ENCODE measurements around the gene TUFM.
A peak's percentile ranks its signal among the peaks of the same experiment; 100 is the strongest.
"Not testable (repeated sequence)": the region's sequence is repeated elsewhere in the genome, so short reads cannot be mapped to it uniquely, and the experiment has no call there.

Gene TUFM

DNA sequence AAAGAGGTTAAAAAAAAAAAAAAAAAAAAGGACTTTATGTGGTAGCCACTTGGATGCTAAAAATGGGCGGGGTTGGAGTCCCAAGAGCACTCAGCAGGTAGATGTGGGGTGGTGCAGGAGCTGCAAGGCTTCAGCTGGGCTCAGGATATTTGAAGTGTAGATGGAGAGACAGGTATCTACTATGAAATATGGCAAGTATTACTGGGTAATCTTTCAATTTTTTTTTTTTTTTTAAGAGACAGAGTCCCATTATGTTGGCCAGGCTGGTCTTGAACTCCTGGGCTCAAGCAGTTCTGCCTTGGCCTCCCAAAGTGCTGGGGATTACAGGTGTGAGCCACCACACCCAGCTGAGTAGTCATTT, 7.6 kb downstream of the TUFM start:
- DNase-seq (ENCODE audit: low spot score) = no peak

DNA sequence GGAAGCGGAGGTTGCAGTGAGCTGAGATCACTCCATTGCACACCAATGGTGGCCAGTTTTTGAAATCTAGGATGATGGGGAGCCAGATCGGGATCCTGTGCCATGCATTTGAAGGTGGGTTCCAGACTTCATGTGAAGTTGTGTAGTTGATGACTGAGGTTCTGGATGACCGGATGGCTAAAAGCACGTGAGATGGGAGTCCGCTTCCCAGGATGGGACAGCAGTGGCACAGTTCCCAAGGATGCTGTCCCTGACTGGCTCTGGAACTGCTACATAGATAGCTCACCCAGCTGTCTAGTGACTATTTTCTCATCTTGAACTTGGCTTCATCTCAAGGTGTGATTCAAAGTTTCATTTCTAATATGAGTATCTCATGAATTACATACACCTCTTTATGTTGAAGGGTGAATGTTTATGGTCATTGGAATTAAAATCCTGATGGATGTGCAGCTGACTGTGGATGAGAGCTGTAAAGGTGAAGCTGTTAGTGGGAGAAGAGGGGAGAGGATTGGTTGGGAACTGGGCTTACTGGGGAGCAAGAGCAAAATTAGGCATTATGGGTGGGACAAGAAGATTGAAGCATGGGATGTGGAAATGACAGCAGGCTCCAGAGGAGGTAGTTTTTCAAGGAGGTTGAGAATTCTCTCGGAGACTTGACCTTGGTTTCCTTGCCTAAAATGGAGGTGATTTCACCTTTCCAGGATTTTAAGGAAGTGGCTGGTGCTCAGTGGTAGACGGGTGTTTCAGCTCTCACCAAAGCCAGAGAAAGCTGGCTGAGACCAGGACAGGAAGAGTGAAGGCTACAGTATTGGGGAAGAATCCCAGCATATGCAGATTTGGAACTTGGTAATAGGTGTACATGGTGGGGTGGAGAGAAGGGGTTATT, 8.2 kb downstream of the TUFM start:
- DNase-seq (ENCODE audit: low spot score) = no peak

DNA sequence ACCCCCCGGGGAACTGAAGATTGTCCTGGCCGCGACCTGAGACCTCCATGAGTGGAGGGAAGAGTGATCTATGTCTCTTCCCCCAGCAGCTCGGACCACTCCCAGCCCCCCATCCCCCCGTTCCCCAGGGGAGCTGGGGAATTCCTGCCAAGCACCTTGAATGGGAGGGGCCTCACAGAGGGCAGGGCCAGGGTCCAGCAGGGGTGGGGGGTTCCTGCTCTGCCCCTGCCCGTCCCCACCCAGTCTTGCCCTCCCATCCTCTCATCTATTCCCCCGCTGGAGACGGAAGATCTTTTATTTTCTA, 9.4 kb downstream of the TUFM start:
- DNase-seq (ENCODE audit: low spot score) = no peak

DNA sequence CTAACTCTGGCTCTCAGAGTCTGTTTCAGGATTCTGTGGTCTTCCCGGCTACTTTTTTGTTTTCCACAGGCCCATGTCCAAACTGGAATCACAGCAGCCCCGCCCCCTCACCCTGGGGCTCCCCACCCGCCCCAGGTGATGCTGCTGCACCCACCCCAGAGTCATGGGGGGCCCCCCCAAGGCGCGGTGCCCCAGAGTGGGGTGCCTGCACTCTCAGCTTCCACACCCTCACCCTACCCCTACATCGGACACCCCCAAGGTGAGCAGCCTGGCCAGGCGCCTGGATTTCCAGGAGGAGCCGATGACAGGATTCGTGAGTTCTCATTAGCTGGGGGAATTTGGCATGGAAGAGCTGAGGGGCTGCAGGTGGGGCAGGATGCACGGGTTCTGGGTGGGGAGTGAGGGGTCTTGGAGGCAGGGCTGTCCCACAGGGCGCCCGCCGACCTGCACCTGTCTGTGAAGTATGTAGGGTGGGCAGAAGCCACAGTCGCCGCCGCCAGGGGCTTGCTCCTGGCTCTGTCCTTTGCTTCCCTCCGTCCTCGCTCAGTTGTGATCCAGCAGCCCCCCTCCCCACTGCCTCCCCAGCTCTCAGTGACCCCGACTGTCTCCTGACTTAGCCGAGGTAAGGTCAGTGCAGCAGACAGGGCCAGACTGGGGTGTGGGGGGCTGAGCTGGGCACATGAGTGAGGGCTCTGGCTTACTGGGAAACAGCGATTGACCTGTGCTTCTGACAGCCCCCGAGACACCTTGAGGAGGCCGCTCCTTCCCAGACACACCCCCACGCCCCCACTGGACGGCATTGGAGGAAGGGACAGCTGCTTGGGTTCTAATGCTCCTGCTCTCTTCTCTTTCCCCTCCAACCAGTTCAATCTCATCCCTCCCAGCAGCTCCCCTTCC, 10.0 kb downstream of the TUFM start:
- DNase-seq (ENCODE audit: low spot score) = no peak

DNA sequence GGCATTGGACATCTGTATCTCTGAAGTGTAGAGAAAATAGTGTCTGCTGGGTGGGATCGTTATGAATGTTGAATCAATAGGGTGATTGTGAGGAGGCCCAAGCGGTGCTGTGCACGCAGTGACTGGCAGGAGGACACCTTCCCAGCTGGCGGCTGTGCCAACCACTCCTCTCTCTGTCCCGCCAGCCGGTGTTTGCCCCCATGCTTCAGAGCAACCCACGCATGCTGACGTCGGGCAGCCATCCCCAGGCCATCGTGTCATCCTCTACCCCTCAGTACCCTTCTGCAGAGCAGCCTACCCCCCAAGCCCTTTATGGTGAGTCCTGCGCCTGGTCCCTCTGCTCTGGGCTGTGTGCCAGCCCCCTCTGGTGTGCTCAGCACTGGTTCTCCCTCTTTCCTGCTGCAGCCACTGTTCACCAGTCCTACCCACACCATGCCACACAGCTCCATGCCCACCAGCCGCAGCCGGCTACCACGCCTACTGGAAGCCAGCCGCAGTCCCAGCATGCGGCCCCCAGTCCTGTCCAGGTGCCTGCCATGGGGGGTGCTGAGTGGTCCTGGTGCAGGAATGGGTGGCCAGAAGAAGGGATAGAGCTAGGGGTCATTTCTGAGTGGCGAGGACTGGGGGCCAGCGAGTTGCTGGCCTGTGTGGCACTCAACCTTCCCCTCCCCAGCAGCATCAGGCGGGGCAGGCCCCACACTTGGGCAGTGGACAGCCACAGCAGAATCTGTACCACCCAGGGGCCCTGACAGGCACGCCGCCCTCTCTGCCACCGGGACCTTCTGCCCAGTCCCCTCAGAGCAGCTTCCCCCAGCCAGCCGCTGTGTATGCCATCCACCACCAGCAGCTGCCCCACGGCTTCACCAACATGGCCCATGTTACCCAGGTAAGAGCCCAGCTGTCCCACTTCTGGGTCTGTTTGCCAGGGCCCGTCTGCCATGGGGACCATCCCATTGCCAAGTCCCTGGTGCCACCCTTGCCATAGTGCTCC, 11.0 kb downstream of the TUFM start:
- DNase-seq (ENCODE audit: low spot score) = no peak

DNA sequence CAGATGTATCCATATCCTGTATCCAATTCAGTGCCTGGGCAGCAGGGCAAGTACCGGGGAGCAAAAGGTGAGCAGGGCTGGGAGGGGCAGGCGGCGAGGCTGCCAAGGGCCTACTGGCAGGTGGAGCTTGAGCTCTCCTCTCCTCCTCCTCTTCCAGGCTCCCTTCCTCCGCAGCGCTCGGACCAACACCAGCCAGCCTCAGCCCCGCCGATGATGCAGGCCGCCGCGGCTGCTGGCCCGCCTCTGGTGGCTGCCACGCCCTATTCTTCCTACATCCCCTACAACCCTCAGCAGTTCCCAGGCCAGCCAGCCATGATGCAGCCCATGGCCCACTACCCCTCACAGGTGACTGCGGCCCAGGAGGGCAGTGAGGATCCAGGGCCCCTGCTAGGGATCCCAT, 11.8 kb downstream of the TUFM start:
- DNase-seq (ENCODE audit: low spot score) = no peak

DNA sequence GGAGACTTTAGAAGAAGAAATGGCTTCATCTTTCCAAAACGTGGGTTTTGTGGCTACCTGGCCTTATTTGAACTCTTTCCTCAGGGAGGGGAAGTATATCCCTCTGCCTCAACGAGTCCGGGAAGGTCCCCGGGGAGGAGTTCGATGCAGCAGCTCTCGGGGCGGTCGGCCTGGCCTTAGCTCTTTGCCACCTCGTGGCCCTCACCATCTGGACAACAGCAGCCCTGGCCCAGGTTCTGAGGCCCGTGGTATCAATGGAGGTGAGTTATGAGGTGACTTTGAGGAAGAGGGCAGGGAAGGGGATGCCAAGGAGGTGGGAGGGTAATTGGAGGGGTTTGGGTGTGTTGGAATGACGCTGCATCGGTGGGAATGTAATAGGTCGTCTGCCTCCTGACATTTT, 15.6 kb downstream of the TUFM start:
- no peak for DNase-seq (ENCODE audit: low spot score)

DNA sequence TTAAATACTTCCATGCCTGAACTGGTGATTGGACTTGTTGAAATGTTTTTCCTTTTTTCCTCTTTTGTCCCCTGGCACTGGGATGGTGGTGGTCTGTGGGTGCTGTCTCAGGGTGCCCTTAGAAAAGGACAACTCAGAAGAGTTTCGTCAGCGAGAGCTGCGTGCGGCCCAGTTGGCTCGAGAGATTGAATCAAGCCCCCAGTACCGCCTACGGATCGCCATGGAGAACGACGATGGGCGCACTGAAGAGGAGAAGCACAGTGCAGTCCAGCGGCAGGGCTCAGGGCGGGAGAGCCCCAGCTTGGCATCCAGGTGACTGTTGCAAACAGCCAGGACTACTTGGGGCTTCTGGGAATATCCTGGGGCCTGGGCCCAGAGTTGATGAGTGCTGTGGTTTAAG, 16.4 kb downstream of the TUFM start:
- no peak for DNase-seq (ENCODE audit: low spot score)

DNA sequence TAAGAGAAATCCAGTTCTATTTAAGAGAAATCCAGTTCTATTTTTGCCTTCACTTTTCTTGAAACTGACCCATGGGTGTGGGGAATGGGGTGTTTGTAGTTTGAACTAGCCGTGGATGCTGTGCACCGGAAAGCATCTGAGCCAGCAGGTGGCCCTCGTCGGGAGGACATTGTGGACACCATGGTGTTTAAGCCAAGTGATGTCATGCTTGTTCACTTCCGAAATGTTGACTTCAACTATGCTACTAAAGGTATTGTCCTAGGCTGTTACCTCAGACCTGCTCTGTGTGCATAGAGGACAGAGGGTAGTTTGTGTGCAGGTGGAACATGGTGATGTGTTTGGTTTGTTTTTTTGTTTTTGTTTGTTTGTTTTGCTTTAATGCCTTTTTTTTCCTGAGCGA, 20.0 kb downstream of the TUFM start:
- DNase-seq (ENCODE audit: low spot score) = no peak

DNA sequence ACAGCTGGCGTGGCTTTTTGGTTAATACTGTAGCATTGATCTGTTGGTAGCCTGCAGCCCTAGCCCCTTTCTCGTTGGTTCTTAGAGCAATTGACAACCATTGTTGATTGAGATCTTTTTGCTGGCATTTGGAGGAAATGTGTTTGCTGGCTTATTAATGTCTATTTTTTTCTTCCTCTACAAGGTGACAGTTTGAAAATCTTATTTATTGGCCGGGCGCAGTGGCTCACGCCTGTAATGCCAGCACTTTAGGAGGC, 21.5 kb downstream of the TUFM start:
- DNase-seq (ENCODE audit: low spot score) = no peak

DNA sequence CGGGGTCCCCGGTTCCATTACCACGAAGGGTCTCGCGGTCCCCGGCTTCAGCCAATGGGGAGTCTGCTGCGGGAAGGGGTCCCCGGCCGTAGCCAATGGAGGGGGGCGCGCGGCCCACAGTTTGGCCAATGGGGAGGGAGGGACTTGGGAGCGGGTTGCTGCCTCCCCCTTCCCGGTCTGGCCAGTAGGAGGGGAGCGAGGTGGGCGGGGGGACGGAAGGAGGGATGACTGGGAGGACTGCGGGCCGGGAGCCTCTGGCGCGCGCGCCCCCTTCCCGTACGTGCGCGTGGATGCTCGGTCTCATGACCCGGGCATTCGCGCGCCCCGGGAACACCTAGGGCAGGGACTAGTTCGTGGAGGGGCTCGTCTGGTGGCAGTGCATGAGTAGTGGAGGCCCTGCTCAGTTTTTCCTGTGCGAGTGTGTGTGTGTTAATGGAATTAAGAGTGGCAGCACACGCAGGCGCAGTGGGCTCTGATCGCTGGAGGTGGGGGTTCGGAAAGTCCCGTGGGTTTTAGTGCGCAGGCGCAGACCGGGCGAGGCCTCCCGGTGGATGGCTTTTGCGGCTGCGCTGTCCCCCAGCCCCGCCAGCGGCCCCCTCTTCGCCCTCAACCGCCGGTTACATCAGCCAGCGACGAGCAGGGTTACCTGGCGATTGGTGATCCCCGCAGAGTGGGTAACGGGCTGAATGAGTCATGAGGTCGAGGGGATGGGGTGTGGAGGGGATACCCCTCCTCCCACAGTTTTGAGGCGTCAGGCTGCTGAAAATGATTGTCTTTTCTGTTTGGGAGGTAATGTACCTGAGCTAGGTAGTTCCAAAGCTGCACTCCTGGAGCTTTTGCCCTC, 22.1 kb downstream of the TUFM start:
- peak; percentile 98 for DNase-seq (ENCODE audit: low spot score)

DNA sequence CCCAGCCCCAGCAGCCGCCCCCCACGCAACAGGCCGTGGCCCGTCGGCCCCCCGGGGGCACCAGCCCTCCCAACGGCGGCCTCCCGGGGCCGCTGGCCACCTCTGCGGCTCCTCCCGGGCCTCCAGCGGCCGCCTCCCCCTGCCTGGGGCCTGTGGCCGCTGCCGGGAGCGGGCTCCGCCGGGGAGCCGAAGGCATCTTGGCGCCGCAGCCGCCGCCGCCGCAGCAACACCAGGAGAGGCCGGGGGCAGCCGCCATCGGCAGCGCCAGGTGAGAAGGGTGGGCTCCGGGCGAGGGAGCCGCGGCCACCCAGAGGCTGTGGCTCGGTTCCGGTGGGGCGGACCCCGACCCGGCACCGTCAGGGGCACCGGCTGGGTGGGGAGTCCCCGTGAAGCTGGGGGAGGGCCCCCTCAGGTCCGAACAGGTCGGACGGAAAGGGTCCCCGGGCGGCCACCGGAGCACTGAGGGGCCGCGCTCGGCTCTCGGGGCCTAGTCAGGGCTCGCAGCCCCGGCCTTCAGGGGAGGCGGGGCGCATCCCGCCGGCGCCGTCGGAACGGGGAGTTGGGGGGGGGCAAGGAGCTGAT, 22.8 kb downstream of the TUFM start:
- DNase-seq (ENCODE audit: low spot score) = no peak

DNA sequence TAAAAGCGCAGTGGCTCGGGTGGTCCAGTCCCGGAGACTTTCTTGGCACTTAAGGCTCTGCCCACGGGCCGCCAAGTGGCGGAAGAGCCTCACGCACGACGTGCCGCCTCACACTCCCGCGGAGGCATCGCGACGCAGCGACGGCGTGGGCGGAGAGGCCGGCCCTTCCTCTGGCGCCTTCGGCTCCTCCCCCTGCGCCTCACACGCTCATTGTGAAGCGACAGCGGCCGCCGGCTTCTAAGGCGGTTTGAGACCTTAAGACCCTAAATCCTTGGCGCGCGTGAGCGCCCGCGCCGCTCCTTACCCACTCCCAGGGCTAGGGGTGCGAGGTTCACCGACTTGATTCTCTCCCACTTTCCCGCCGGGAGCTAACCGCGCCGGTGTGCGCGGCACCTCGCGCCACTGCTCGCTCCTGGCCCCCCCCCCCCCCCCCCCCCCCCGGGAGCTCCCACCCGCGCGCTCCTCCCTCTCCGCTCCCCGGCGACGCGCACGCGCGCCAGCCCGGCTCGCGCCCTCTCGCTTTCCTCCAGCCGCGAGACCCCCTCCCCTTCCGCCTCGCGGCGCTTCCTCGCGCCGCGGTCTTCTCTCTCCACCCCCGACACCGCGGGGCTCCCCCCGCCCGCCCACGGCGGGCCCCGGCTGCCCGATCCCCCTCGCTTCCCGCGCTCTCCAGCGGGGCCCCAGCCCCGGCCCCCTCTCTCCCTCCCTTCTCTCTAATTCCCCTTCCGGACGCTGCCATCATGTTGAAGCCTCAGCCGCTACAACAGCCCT, 23.4 kb downstream of the TUFM start, which contains the start of gene ATXN2L:
Gene ATXN2L (plus strand): TSS at position 480 of the 771 bp plus-strand sequence. CDS start 261 bp downstream, at position 741.
- DNase-seq (ENCODE audit: low spot score) = peak; percentile 93

DNA sequence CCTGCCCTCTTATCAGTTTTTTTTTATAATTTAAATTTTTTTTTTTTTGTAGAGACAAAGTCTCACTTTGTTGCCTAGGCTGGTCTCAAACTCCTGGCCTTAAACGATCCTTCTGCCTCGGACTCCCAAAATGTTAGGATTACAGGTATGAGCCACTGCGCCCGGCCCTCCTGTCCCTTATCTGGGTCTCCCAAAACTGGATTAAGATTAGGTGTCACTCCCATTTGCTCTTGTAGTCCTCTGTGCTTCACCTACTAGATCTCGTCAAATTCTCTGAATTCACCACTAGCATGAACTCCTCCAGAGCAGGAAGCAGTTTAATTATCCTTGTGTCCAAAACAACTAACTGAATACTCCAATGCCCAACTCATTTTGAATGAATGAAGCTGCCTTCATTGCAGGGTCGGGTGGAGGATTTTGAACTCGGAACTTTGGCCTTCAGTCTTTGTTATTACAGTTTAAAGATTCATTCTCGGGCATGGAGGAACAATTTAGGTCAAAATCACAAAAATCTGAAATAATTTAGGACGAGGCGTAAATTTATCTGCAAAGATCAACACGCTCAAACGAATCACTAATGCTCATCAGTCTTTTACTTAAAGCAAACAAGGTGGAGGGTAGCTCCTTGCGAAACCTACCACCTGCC, 24.2 kb downstream of the TUFM start:
- DNase-seq (ENCODE audit: low spot score) = no peak

DNA sequence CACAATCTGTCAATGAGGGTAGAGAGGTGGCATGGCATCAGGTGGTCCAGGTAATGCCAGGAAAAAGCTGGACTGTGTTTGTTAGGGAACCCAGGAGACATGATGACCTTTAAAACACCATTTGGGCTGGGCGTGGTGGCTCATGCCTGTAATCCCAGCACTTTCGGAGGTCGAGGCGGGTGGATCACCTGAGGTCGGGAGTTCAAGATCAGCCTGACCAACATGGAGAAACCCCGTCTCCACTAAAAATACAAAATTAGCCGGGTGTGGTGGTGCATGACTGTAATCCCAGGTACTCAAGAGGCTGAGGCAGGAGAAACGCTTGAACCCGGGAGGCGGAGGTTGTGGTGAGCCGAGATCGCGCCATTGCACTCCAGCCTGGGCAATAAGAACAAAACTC, 25.6 kb downstream of the TUFM start:
- DNase-seq (ENCODE audit: low spot score) = not testable (repeated sequence)

DNA sequence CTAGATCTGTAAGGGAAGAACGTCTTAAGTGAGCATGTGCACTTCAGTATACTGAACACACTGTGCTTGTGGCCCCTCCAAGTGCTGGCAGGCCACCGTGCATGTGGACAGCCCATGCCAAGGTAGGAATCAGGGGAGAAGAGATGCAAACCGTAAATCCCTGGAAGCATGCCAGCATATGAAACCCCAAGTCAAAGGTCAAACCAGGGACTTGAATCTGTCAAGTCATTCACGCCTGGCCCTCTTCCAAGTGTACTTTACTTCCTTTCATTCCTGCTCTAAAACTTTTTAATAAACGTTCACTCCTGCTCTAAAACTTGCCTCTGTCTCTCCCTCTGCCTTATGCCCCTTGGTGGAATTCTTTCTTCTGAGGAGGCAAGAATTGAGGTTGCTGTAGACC, 26.1 kb downstream of the TUFM start:
- DNase-seq (ENCODE audit: low spot score) = no peak

DNA sequence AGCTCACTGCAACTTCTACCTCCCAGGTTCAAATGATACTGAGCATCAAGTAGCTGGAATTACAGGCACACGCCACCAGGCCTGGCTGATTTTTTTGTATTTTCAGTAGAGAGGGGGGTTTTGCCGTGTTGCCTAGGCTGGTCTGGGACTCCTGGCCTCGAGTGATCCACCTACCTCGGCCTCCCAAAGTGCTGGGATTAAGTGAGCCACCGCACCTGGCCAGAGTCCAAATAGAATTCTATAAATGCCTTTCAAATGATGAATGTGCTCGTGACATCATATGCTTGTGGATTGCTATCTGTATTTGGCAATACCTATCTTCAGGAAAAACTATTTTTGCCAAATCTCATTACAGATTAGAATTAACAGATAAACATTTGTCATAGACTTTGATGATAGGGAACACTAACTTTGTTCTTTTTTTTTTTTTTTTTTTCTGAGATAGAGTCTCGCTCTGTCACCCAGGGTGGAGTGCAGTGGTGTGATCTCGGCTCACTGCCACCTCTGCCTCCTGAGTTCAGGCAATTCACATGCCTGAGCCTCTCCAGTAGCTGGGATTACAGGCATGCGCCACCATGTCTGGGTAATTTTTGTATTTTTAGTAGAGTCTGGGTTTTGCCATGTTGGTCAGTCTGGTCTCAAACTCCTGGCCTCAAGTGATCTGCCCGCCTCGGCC, 38.6 kb downstream of the TUFM start:
- DNase-seq (ENCODE audit: low spot score) = not testable (repeated sequence)

DNA sequence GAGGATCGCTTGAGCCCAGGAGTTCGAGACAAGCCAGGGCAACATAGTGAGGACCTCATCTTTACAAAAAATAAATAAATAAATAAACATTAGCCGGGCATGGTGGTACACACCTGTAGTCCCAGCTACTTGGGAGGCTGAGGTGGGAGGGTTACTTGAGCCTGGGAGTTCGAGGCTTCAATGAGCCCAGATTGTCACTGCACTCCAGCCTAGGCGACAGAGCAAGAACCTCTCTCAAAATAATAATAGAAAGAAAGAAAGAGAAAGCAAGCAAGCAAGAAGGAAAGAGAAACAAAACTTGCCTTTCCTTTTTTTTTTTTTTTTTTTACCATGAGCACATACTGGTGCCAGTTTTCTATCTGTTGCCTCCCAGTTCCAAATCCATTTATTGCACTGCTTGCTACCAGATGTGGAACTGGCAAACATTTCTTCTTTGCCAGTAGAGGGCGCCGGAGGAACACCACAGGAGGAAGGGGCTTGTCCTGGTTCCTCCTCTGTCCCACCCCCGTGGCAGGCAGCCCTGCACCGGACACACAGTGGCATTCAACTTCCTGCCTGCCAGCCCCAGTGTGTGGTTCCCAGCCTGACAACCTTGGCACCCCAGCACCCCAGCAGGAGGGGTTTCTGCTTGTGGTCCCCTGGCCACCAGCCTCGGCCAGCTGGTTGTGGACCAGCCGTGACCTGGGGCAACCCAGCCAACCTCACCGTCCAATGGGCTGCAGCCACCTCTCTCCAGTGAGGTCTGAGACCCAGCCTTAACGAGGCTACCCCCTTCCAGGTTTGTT, 43.7 kb downstream of the TUFM start:
- not testable (repeated sequence) for DNase-seq (ENCODE audit: low spot score)

All from cerebellar cortex (tissue), 1 donor.